T-helper 22 cell (primary cell): ENCODE measurements around the gene HDAC9.
"Not testable (repeated sequence)": the region's sequence is repeated elsewhere in the genome, so short reads cannot be mapped to it uniquely, and the experiment has no call there.

Experiments used
- DNase-seq: peaks from one replicate; pipeline ENCODE4 v3.0.0-alpha.2; 2020; ENCODE audit warnings: low read depth

Gene HDAC9

DNA sequence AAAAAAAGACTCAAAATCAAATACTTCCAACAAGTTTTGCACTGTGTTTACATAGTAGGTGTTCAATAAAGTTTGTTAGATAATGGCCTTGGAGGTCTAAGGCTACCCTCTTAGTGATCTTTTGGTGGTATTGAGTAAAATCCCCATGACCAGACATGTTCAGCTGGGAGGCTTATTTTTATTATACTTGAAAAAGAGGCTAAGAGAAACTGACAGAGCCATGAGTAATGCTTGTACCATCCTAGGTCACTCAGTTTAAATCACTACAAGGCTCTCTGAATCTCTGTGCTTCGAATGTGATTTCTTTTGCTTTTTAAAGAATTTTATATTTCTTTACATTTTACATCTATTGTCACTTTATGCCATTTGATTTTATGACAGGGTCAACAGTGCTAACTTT, 531.3 kb downstream of the HDAC9 start:
- no peak for DNase-seq

DNA sequence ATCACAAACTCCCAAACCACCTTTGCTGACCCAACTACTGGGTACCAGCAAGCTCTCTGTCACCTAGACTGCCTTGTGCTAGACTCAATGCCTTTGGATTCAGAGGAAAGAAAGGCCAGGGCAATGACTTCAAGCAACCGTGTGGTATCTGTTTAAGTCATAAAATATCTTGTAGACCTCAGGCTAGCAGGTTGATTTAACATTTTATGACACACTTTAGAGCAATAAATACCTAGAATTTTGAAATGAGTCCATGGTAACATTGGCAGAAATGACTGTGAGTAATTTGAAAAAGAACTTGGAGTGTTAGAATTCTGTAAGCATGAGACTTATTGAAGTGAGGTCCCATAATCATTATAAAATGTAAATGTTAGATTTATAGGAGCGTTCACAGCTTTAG, 534.7 kb downstream of the HDAC9 start:
- DNase-seq = no peak

DNA sequence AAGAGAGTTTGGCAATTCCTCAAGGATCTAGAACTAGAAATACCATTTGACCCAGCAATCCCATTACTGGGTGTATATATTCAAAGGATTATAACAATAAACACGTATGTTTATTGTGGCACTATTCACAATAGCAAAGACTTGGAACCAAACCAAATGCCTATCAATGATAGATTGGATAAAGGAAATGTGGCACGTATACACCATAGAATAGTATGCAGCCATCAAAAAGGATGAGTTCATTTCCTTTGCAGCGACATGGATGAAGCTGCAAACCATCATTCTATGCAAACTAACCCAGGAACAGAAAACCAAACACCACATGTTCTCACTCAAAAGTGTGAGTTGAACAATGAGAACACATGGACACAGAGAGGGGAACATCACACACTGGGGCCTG, 537.4 kb downstream of the HDAC9 start:
- not testable (repeated sequence) for DNase-seq

DNA sequence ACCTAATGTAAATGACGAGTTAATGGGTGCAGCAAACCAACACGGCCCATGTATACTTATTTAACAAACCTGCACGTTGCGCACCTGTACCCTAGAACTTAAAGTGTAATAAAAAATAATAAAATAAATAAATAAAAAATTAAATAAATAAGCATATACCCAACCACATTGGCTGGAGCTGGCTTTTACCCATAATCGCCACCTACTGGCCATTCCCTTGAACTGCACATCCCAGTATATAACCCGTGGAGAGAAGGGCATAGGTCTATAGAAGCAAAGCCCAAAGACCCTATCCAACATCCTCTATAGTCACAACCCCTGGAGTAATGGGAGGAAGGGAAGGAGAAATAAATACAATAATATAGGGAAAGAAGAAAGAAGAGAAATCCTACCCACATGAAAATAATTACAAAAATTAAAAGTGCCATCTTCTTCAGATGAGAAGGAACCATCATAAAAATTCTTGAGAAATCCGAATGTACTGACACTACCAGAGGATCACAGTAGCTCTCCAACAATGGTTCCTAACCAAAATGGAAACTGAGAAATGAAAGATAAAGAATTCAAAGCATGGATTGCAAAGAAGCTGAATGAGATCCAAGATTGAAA, 556.3 kb downstream of the HDAC9 start:
- no peak for DNase-seq
